Stimulated activated CD4-positive, alpha-beta T cell treated with anti-CD3 and anti-CD28 coated beads, TNF-alpha, amount 100 ng/mL, for 24 hours (primary cell): ENCODE measurements around the gene UNC50.

ENCODE experiments used
- DNase-seq, 3 experiments: peaks; one replicate each; pipeline ENCODE4 v3.0.0-alpha.2; 2020; ENCODE audit warnings: low read depth in 3 of 3

Gene UNC50

GRCh38 chr2:98608116-98608961, at the start of gene UNC50, which contains the start of gene COA5:
Gene UNC50 (plus strand): TSS chr2:98608589. CDS start chr2:98609760, 1,171 bp downstream.
Gene COA5 (minus strand): TSS chr2:98608512. CDS start chr2:98608405, 107 bp downstream.
- peak; percentile 85 to 90 (median 89) for DNase-seq

- DNase-seq, result no peak
Measured at GRCh38 chr2:98558852-98559530, 49.4 kb upstream of the UNC50 start.

- DNase-seq, result no peak
Measured at GRCh38 chr2:98559581-98559980, 48.8 kb upstream of the UNC50 start.

GRCh38 chr2:98560256-98560771, 48.1 kb upstream of the UNC50 start:
- no peak for DNase-seq

- DNase-seq, result no peak
Measured at GRCh38 chr2:98561018-98561417, 47.4 kb upstream of the UNC50 start.

GRCh38 chr2:98561902-98562695, 46.3 kb upstream of the UNC50 start:
- no peak for DNase-seq

- no peak for DNase-seq
Measured at GRCh38 chr2:98563394-98563793, 45.0 kb upstream of the UNC50 start.

GRCh38 chr2:98564541-98565132, 43.8 kb upstream of the UNC50 start:
- DNase-seq, result no peak

- DNase-seq, result no peak
Measured at GRCh38 chr2:98565286-98565860, 43.0 kb upstream of the UNC50 start.

GRCh38 chr2:98565941-98566340, 42.4 kb upstream of the UNC50 start:
- no peak for DNase-seq

GRCh38 chr2:98568161-98568956, 40.0 kb upstream of the UNC50 start:
- DNase-seq, result no peak

GRCh38 chr2:98569197-98569793, 39.1 kb upstream of the UNC50 start:
- peak; percentile 52 to 67 (median 55) for DNase-seq

- no peak for DNase-seq
Measured at GRCh38 chr2:98569915-98570314, 38.5 kb upstream of the UNC50 start.

GRCh38 chr2:98570356-98570755, 38.0 kb upstream of the UNC50 start:
- DNase-seq, result no peak

- DNase-seq, result no peak
Measured at GRCh38 chr2:98571121-98571701, 37.2 kb upstream of the UNC50 start.

GRCh38 chr2:98571796-98572195, 36.6 kb upstream of the UNC50 start:
- no peak for DNase-seq

GRCh38 chr2:98572211-98572610, 36.2 kb upstream of the UNC50 start:
- no peak for DNase-seq

GRCh38 chr2:98572676-98573075, 35.7 kb upstream of the UNC50 start:
- no peak for DNase-seq

- DNase-seq, result no peak
Measured at GRCh38 chr2:98573426-98573825, 35.0 kb upstream of the UNC50 start.
